HG03108 (cell line): ENCODE measurements around the gene MYH10.
"Not testable (repeated sequence)": the region's sequence is repeated elsewhere in the genome, so short reads cannot be mapped to it uniquely, and the experiment has no call there.

Experiments used
- ATAC-seq: cut with Tn5 transposase; IDR thresholded peaks from one replicate; pipeline ENCODE4 v1.9.1; 2021; ENCODE audit warnings: moderate library complexity; ENCODE audit not compliant: unreplicated experiment

MYH10 gene

GRCh38 chr17:8630227-8630801 lies at the start of gene MYH10:
Gene MYH10, minus strand, starts transcription at chr17:8630725. Its CDS starts 7,479 bp downstream, at chr17:8623246.
- no peak for ATAC-seq

- ATAC-seq = no peak
Observed at GRCh38 chr17:8679126-8679525, 48.6 kb upstream of the MYH10 start.

GRCh38 chr17:8675306-8675705 lies 44.8 kb upstream of the MYH10 start:
- ATAC-seq = no peak

DNA sequence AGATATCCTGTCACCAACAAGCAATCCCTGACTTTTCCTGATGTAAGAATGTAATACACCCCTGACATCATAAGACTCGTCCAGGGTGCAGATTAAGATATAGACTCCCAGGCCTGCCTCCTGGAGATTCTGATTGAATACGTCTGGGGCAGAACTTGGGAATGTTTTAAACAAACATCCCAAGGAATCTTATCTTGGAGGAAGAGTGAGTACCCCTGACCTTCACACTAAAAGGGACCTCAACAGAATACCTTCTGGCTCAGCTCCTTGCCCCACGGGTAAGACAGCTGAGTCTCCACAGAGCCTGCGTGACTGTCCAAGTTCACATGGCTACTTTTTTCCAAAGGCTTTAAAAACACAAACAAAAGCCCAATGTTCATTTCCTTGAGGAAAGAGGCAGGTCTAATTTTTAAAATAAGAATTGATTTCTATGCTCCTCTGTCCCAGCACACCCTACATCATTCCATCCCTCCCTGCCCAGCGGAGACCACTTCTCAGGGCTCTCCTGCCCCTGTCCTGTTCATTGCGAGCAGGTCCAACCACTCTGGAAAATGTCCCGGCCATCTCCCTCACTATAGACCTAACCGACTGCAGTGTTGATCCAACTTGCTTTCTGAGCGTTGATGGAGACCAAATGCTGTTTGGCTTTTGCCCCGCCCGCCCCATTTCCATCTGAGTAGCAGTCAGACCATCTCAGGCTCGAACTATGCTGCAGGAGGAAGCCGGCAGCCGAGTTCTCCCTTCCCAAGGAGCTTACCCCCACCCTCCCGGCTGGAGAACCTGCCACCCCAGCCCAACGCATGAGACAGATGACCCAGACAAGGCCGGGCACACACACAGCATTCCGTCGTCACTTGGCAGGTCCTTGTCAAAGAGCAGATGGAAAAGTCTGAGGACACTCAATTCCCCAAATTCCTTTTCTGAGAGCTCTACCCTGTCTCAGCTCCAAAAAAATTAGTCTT lies 44.1 kb upstream of the MYH10 start:
- no peak for ATAC-seq

GRCh38 chr17:8673612-8674011 lies 43.1 kb upstream of the MYH10 start:
- no peak for ATAC-seq

DNA sequence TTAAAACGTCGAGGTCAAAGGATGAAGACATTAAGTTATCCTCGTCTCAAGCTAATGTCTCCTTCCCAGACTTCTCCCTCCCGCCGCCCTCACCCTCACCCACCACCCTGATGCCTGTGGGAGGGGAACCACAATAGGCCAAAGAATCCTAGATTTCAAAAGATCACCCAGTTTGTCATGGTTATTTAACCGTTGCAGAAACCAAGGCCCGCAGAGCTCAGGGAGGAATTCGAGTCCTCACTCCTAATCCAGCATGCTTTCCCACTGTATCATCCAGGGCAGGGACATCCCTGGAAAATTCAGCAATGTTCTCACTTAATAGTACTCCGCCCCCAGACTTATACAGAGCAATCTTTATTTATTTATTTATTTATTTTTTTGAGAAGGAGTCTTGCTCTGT lies 41.8 kb upstream of the MYH10 start:
- no peak for ATAC-seq

GRCh38 chr17:8670421-8670820 lies 39.9 kb upstream of the MYH10 start:
- ATAC-seq = no peak

DNA sequence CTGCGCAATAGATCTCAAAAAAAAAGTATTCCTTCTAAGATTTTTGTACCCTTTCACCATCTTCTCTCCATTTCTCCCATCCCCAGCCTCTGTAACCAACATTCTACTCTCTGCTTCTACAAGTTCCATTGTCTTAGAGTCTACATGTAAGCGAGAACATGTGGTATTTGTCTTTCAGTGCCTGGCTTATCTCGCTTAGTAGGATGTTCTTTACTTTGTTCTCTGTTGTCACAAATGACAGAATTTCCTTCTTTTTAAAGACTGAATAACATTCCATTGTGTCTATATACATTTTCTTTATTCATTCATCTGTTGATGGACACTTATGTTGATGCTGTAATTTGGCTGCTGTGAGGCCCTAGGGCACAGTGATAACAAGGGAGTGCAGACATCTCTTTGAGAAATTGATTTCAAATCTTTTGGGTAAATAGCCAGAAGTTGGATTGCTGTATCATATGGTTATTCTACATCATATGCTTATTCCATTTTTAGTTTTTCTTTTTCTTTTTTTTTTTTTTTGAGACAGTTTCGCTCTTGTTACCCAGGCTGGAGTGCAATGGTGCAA lies 37.7 kb upstream of the MYH10 start:
- no peak for ATAC-seq

- no peak for ATAC-seq
Observed at GRCh38 chr17:8667421-8667820, 36.9 kb upstream of the MYH10 start.

GRCh38 chr17:8665684-8666083 lies 35.2 kb upstream of the MYH10 start:
- no peak for ATAC-seq

GRCh38 chr17:8664456-8665126 lies 34.1 kb upstream of the MYH10 start:
- ATAC-seq = no peak

DNA sequence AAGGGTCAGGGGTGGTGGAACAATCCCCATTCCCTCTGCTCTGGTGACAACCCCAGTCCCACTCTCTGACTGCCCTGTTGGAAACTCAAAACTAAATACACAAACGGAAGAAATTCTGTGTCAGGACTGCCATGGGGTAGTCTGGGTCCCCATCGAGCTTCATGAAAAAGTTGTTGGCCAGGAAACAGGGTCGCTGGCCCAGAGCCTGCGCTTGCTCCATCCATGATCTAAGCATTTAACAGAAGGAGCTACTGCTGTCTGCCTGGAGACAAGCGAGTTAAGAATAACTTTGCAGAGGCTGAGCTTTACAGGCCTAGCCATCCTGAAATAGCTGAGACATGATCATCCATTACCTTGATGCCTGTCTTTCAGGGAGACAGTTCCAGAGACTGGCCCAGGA lies 32.4 kb upstream of the MYH10 start:
- ATAC-seq = no peak

GRCh38 chr17:8662076-8662831 lies 31.7 kb upstream of the MYH10 start:
- no peak for ATAC-seq

GRCh38 chr17:8660709-8661108 lies 30.2 kb upstream of the MYH10 start:
- ATAC-seq = not testable (repeated sequence)

DNA sequence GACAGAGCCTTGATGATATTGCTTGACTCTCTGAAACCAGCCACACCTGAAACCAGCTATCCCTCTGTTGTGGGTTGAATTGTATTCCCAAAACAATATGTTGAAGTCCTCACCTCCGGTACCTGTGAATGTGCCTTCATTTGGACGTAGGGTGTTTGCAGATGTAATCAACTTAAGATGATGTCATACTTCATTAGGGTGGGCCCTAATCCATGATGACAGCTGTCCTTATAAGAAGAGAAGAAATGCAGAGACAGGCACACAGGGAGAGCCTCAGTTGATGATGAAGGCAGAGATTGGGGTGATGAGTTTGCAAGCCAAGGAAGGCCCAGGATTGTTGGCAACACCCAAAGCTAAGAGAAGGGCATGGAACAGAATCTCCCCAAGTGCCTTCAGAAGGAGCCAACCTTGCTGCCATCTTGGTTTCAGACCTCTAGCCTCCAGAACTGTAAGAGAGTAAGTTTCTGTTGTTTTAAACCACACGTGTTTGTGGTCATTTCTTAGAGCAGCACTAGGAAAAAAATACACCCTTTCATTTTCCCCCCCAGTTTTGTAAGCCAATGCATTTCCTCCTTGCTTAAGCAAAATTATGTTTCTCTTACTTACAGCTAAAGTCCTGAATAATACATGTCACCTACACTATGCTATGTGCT lies 29.4 kb upstream of the MYH10 start:
- no peak for ATAC-seq

DNA sequence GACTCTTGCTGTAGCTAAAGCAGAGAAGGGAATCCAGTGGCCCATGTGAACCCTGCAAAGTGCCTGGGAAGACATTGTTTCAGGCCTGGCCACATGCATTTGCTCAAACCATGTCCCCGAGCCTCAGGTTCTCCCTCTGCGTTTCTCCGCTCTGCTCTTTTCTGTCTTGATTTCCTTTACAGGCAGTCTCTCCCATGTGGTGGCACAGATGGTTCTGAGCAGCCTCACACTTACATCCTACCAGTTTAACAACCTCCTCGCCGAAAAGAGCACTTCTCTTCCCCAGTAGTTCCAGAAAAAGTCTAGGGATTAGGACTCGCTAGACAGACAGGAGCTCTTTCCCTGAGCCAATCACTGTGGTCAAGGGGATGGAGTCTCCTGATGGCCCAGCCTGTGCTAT lies 28.3 kb upstream of the MYH10 start:
- no peak for ATAC-seq

GRCh38 chr17:8656693-8657092 lies 26.2 kb upstream of the MYH10 start:
- no peak for ATAC-seq

GRCh38 chr17:8654822-8655221 lies 24.3 kb upstream of the MYH10 start:
- ATAC-seq = no peak

GRCh38 chr17:8651013-8651412 lies 20.5 kb upstream of the MYH10 start:
- no peak for ATAC-seq

GRCh38 chr17:8650119-8650499 lies 19.6 kb upstream of the MYH10 start:
- ATAC-seq = no peak
